ENCODE data around the gene ZNF438.

ZNF438 gene

GRCh38 chr10:30819341-30820181 lies 212.1 kb downstream of the ZNF438 start:
- TF ChIP-seq TCF4 (CRISPR knock-in tag; IDR thresholded peaks at IDR 0.05; ENCODE audit: borderline replicate concordance) (peak; percentile 44; the same call in 1 of the 2 replicates), ESRRG (CRISPR knock-in tag; IDR thresholded peaks at IDR 0.05) (no peak), ZNF8 (CRISPR knock-in tag; IDR thresholded peaks at IDR 0.05) (no peak), CSDC2 (CRISPR knock-in tag; IDR thresholded peaks at IDR 0.05) (no peak)

GRCh38 chr10:30818854-30819253 lies 212.8 kb downstream of the ZNF438 start:
- no peak for ATAC-seq
- TF ChIP-seq CSDC2 (CRISPR knock-in tag; IDR thresholded peaks at IDR 0.05) (no peak), RARB (CRISPR knock-in tag; IDR thresholded peaks at IDR 0.05) (no peak), PPARA (CRISPR knock-in tag; IDR thresholded peaks at IDR 0.05; ENCODE audit: borderline replicate concordance) (no peak), ESRRG (CRISPR knock-in tag; IDR thresholded peaks at IDR 0.05) (no peak), ZFP3 (CRISPR knock-in tag; IDR thresholded peaks at IDR 0.05) (no peak), POU6F1 (CRISPR knock-in tag; IDR thresholded peaks at IDR 0.05; ENCODE audit: borderline replicate concordance, low read depth) (no peak), SNAI2 (CRISPR knock-in tag; IDR thresholded peaks at IDR 0.05) (no peak), ARNTL (CRISPR knock-in tag; IDR thresholded peaks at IDR 0.05; ENCODE audit: borderline replicate concordance, low read depth) (no peak), CREB5 (CRISPR knock-in tag; IDR thresholded peaks at IDR 0.05; ENCODE audit: low read depth) (no peak), ZNF565 (CRISPR knock-in tag; conservative IDR thresholded peaks at IDR 0.05; ENCODE audit: low read depth) (no peak), ZNF70 (CRISPR knock-in tag; IDR thresholded peaks at IDR 0.05) (no peak), ISL1 (CRISPR knock-in tag; IDR thresholded peaks at IDR 0.05) (no peak), CSRNP3 (CRISPR knock-in tag; IDR thresholded peaks at IDR 0.05) (no peak), TOX (CRISPR knock-in tag; IDR thresholded peaks at IDR 0.05; ENCODE audit: borderline replicate concordance) (no peak)

More at GRCh38 chr10:30819341-30820181, 212.1 kb downstream of the ZNF438 start:
- peak; percentile 58 for ATAC-seq

- no peak for TF ChIP-seq POU6F1 (CRISPR knock-in tag; IDR thresholded peaks at IDR 0.05; ENCODE audit: borderline replicate concordance, low read depth)
- no peak for TF ChIP-seq TOX (CRISPR knock-in tag; IDR thresholded peaks at IDR 0.05; ENCODE audit: borderline replicate concordance)
- no peak for TF ChIP-seq ZNF8 (CRISPR knock-in tag; IDR thresholded peaks at IDR 0.05)
- no peak for ATAC-seq
Measured at GRCh38 chr10:30818010-30818660, 213.5 kb downstream of the ZNF438 start.

GRCh38 chr10:30817541-30817940 lies 214.1 kb downstream of the ZNF438 start:
- no peak for ATAC-seq
- no peak for TF ChIP-seq TSHZ2 (CRISPR knock-in tag; IDR thresholded peaks at IDR 0.05)
- TF ChIP-seq TOX (CRISPR knock-in tag; IDR thresholded peaks at IDR 0.05; ENCODE audit: borderline replicate concordance), result no peak
- TF ChIP-seq CREB5 (CRISPR knock-in tag; IDR thresholded peaks at IDR 0.05; ENCODE audit: low read depth), result no peak
- no peak for TF ChIP-seq CSRNP3 (CRISPR knock-in tag; IDR thresholded peaks at IDR 0.05)
- TF ChIP-seq TCF4 (CRISPR knock-in tag; IDR thresholded peaks at IDR 0.05; ENCODE audit: borderline replicate concordance), result no peak
- no peak for TF ChIP-seq PATZ1 (CRISPR knock-in tag; IDR thresholded peaks at IDR 0.05; ENCODE audit: borderline replicate concordance)
- no peak for TF ChIP-seq ISL1 (CRISPR knock-in tag; IDR thresholded peaks at IDR 0.05)
- no peak for TF ChIP-seq ZC3H10 (CRISPR knock-in tag; IDR thresholded peaks at IDR 0.05)
- TF ChIP-seq PPARA (CRISPR knock-in tag; IDR thresholded peaks at IDR 0.05; ENCODE audit: borderline replicate concordance), result no peak

All from SK-N-SH treated with all-trans-retinoic acid at 6 μM for 48 hours (cell line).